Measurements from ENCODE around the gene MYO9A.

GRCh38 chr15:71811036-71811736 lies 306.8 kb downstream of the MYO9A start:
- TF ChIP-seq, protein P1, sequence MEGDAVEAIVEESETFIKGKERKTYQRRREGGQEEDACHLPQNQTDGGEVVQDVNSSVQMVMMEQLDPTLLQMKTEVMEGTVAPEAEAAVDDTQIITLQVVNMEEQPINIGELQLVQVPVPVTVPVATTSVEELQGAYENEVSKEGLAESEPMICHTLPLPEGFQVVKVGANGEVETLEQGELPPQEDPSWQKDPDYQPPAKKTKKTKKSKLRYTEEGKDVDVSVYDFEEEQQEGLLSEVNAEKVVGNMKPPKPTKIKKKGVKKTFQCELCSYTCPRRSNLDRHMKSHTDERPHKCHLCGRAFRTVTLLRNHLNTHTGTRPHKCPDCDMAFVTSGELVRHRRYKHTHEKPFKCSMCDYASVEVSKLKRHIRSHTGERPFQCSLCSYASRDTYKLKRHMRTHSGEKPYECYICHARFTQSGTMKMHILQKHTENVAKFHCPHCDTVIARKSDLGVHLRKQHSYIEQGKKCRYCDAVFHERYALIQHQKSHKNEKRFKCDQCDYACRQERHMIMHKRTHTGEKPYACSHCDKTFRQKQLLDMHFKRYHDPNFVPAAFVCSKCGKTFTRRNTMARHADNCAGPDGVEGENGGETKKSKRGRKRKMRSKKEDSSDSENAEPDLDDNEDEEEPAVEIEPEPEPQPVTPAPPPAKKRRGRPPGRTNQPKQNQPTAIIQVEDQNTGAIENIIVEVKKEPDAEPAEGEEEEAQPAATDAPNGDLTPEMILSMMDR (IDR thresholded peaks at IDR 0.05; ENCODE audit: poor library complexity), result no peak
- no peak for TF ChIP-seq EZH2phosphoT487 (IDR thresholded peaks at IDR 0.05; ENCODE audit: low read depth, severe bottlenecking, unreplicated experiment)

Measured in hepatocyte (in vitro differentiated cells).